A549 (cell line): ENCODE data around the gene USP34. TPM values are rescaled to one million over a fixed set of nuclear protein-coding genes. Genes with fewer than 3 reads are reported as not detected.
A peak's percentile ranks its signal among the peaks of the same experiment; 100 is the strongest.
"Not testable (repeated sequence)": the region's sequence is repeated elsewhere in the genome, so short reads cannot be mapped to it uniquely, and the experiment has no call there.

Source experiments
- ATAC-seq, 2 experiments: fragments of 200-7000 bp in 1 of 2; fragments of >200 bp in 1 of 2; cut with Nextera tagmentation in 1 of 2; cut with Tn5 transposase in 1 of 2; 3 replicates each; pipeline versions ENCODE4 v1.8.0 to v1.9.1; 2018 to 2020; ENCODE audit warnings: mild to moderate bottlenecking in 1 of 2, moderate library complexity in 1 of 2
- CTCF ChIA-PET: fragments of 300-600 bp; sonication (Branson Sonifier 250); formaldehyde crosslinking; extraction: SDS; loops from one replicate; lab custom pipeline; 2021; ENCODE audit warnings: antibody characterized with exemption, inconsistent platforms; lab: Yijun Ruan, JAX
- POLR2A ChIA-PET: fragments of 350-600 bp; formaldehyde crosslinking; extraction: SDS; loops from one replicate; lab custom pipeline; 2021; ENCODE audit warnings: antibody characterized with exemption, inconsistent platforms; lab: Yijun Ruan, JAX
- DNase-seq, 2 experiments: peaks; one replicate each; pipeline versions ENCODE4 v3.0.0 to v3.0.0-alpha.2; 2011 to 2016; ENCODE audit warnings: low read depth in 1 of 2, low spot score in 1 of 2
- FAIRE-seq: peaks from 2 replicates; lab custom pipeline; 2011; peaks lifted over from hg19 to GRCh38; lab: Jason Lieb, UNC
- H3K27ac ChIP-seq, 2 experiments: fragments of >200 bp; sonication (Bioruptor Twin); formaldehyde crosslinking; 3 replicates each; pipeline ENCODE4 v1.5.1; 2016 to 2017
- H3K4me1 ChIP-seq: fragments of >200 bp; sonication (Bioruptor Twin); formaldehyde crosslinking; 3 replicates; pipeline ENCODE4 v1.6.1; 2016
- H3K4me2 ChIP-seq: fragments of >200 bp; sonication (Bioruptor Twin); formaldehyde crosslinking; 3 replicates; pipeline ENCODE4 v1.6.1; 2016
- H3K4me3 ChIP-seq: fragments of >200 bp; sonication (Bioruptor Twin); formaldehyde crosslinking; 3 replicates; pipeline ENCODE4 v1.5.1; 2016
- H3K9me3 ChIP-seq: fragments of >200 bp; sonication (Bioruptor Twin); formaldehyde crosslinking; 3 replicates; pipeline ENCODE4 v1.6.1; 2016
- CBX8 ChIP-seq: fragments of 200-600 bp; sonication (generic); IDR thresholded peaks from 2 replicates; pipeline ENCODE4 v1.6.1; 2016
- CHD2 ChIP-seq: fragments of 150-350 bp; IDR thresholded peaks from 2 replicates; pipeline ENCODE4 v1.6.1; 2014; ENCODE audit warnings: low read length; ENCODE audit not compliant: partially characterized antibody
- CHD4 ChIP-seq: fragments of 200-600 bp; sonication (generic); IDR thresholded peaks from 2 replicates; pipeline ENCODE4 v1.6.1; 2016; ENCODE audit warnings: antibody characterized with exemption, mild to moderate bottlenecking, borderline replicate concordance
- E2F6 ChIP-seq: IDR thresholded peaks from 2 replicates; pipeline ENCODE4 v1.6.1; 2012; ENCODE audit warnings: low read depth, borderline replicate concordance
- EHF ChIP-seq: fragments of 250-450 bp; sonication (Bioruptor Pico); IDR thresholded peaks from 2 replicates; pipeline ENCODE4 v1.5.0; 2020; ENCODE audit warnings: mild to moderate bottlenecking
- ELK1 ChIP-seq: fragments of 150-350 bp; IDR thresholded peaks from 2 replicates; pipeline ENCODE4 v1.6.1; 2014; ENCODE audit warnings: low read depth, mild to moderate bottlenecking, low read length
- EP300 ChIP-seq, 2 experiments: fragments of >200 bp; sonication (Bioruptor Twin); formaldehyde crosslinking; IDR thresholded peaks; 2 replicates in 1 of 2; 3 replicates in 1 of 2; pipeline ENCODE4 v1.6.1; 2016 to 2017
- ESRRA ChIP-seq: fragments of 150-350 bp; IDR thresholded peaks from 2 replicates; pipeline ENCODE4 v1.6.1; 2014; ENCODE audit warnings: mild to moderate bottlenecking, low read length, borderline replicate concordance
- FOSL2 ChIP-seq, 2 experiments: fragments of 450-650 bp in 1 of 2; fragments of >200 bp in 1 of 2; sonication (Bioruptor Twin) in 1 of 2; formaldehyde crosslinking; IDR thresholded peaks; 2 replicates each; pipeline versions ENCODE4 v1.5.0 to v1.6.1; 2016 to 2020; ENCODE audit warnings: mild to moderate bottlenecking in 1 of 2, moderate library complexity in 1 of 2
- HMGXB4 ChIP-seq: fragments of 250-450 bp; sonication (Bioruptor Pico); IDR thresholded peaks from 2 replicates; pipeline ENCODE4 v1.5.0; 2021; ENCODE audit warnings: mild to moderate bottlenecking, moderate library complexity, borderline replicate concordance
- HOXB5 ChIP-seq: fragments of 250-450 bp; sonication (Bioruptor Pico); IDR thresholded peaks from 2 replicates; pipeline ENCODE4 v1.5.0; 2020; ENCODE audit warnings: mild to moderate bottlenecking, moderate library complexity
- JUN ChIP-seq, 2 experiments: fragments of >200 bp; sonication (Bioruptor Twin); formaldehyde crosslinking; IDR thresholded peaks; 2 replicates in 1 of 2; 3 replicates in 1 of 2; pipeline ENCODE4 v1.6.1; 2016 to 2017
- KDM1A ChIP-seq: fragments of 200-600 bp; sonication (generic); IDR thresholded peaks from 2 replicates; pipeline ENCODE4 v1.6.1; 2016; ENCODE audit warnings: low read depth, mild to moderate bottlenecking
- KDM5A ChIP-seq: fragments of 200-600 bp; sonication (generic); IDR thresholded peaks from 2 replicates; pipeline ENCODE4 v1.6.1; 2016; ENCODE audit warnings: antibody characterized with exemption, mild to moderate bottlenecking
- MAX ChIP-seq: IDR thresholded peaks from 2 replicates; pipeline ENCODE4 v1.6.1; 2012
- MYC ChIP-seq: IDR thresholded peaks from 2 replicates; pipeline ENCODE4 v1.6.1; 2012; ENCODE audit warnings: mild to moderate bottlenecking, inconsistent platforms, low read length, improper control_type of control experiment, borderline replicate concordance
- NFE2L2 ChIP-seq: fragments of 150-350 bp; conservative IDR thresholded peaks from 2 replicates; pipeline ENCODE4 v1.6.1; 2014; ENCODE audit warnings: low read length
- NPAS2 ChIP-seq: fragments of 250-450 bp; sonication (Bioruptor Pico); IDR thresholded peaks from 2 replicates; pipeline ENCODE4 v1.8.0; 2022; ENCODE audit warnings: mild to moderate bottlenecking, moderate library complexity, borderline replicate concordance
- POLR2A ChIP-seq: IDR thresholded peaks from 2 replicates; pipeline ENCODE4 v1.6.1; 2012; ENCODE audit warnings: mild to moderate bottlenecking, low read length
- RARB ChIP-seq: fragments of 250-450 bp; sonication (Bioruptor Pico); IDR thresholded peaks from 2 replicates; pipeline ENCODE4 v1.8.0; 2021; ENCODE audit warnings: mild to moderate bottlenecking, moderate library complexity
- RFX5 ChIP-seq: fragments of 450-650 bp; IDR thresholded peaks from 2 replicates; pipeline ENCODE4 v1.7.1; 2014; ENCODE audit warnings: antibody characterized with exemption, mild to moderate bottlenecking, moderate library complexity
- SREBF2 ChIP-seq: fragments of 450-650 bp; IDR thresholded peaks from 2 replicates; pipeline ENCODE4 v1.6.1; 2014; ENCODE audit warnings: mild to moderate bottlenecking, moderate library complexity
- TFCP2L1 ChIP-seq: fragments of 250-450 bp; sonication (Bioruptor Pico); IDR thresholded peaks from 2 replicates; pipeline ENCODE4 v1.5.0; 2021; ENCODE audit warnings: mild to moderate bottlenecking
- USF2 ChIP-seq: fragments of 450-650 bp; IDR thresholded peaks from 2 replicates; pipeline ENCODE4 v1.6.1; 2014; ENCODE audit warnings: antibody characterized with exemption
- WGBS: methylation state at CpG from one replicate; pipeline ENCODE4 v1.1.6; 2017; ENCODE audit errors: missing lambda C conversion rate; 5-methylcytosine and 5-hydroxymethylcytosine counted together
- polyA plus RNA-seq, 4 experiments: library from polyadenylated mRNA; depleted of rRNA in 3 of 4; stranded (reverse); fragments of >200 nt; fragmentation: RNase III in 1 of 4; extraction: RNeasy Plus Mini Kit Qiagen cat#74134 plus additional on column Dnase treatment in 1 of 4; gene quantifications; 2 replicates in 3 of 4; 3 replicates in 1 of 4; pipeline ENCODE4 v1.2.3, GENCODE V29; 2011 to 2017
- TF ChIP-seq, protein P1 (sequence below): fragments of >200 bp; sonication (Bioruptor Twin); formaldehyde crosslinking; IDR thresholded peaks from 2 replicates; pipeline ENCODE4 v1.6.1; 2016
- TF ChIP-seq, protein P2 (sequence below): IDR thresholded peaks from 2 replicates; pipeline ENCODE4 v1.6.1; 2012

USP34 gene
- polyA plus RNA-seq, 2 of the 4 experiments (the other 2 are of a cell fraction), result 47.7 to 132 TPM

- H3K4me3 ChIP-seq, result peak overlapping the region; percentile 72
- DNase-seq, result no peak
- no peak for FAIRE-seq
- TF ChIP-seq RARB (CRISPR knock-in tag) (no peak), POLR2A (no peak), MYC (no peak), MAX (no peak), TFCP2L1 (CRISPR knock-in tag) (no peak), SREBF2 (no peak), CHD4 (no peak), ESRRA (no peak), EP300 (IDR thresholded peaks at IDR 0.05) (no peak), KDM1A (no peak), FOSL2 (IDR thresholded peaks at IDR 0.05) (no peak), FOSL2 (CRISPR knock-in tag; IDR thresholded peaks at IDR 0.05) (no peak), CBX8 (no peak), JUN (IDR thresholded peaks at IDR 0.05) (no peak), E2F6 (no peak), KDM5A (no peak), HOXB5 (CRISPR knock-in tag) (no peak)
- peaks cover 48% of the 10 kb centered on the region for H3K4me1 ChIP-seq
- POLR2A ChIA-PET, result no interaction called here
- no peak for ATAC-seq
- H3K27ac ChIP-seq, result peak overlapping the region; percentile 93 to 96
- WGBS, result 4% methylated on average over 8 of the region's 8 CpGs
- H3K4me2 ChIP-seq, result peak overlapping the region; percentile 79
- CTCF ChIA-PET, result interaction anchor here (0.6 to 1.1 kb wide), 2 partner anchors 43 to 191 kb away, joined by 3 to 4 read pairs; no protein-coding TSS in a partner anchor
- H3K9me3 ChIP-seq, result no peaks in the 10 kb centered on the region
Measured at GRCh38 chr2:61469424-61470121, 1.3 kb downstream of the USP34 start.

DNA sequence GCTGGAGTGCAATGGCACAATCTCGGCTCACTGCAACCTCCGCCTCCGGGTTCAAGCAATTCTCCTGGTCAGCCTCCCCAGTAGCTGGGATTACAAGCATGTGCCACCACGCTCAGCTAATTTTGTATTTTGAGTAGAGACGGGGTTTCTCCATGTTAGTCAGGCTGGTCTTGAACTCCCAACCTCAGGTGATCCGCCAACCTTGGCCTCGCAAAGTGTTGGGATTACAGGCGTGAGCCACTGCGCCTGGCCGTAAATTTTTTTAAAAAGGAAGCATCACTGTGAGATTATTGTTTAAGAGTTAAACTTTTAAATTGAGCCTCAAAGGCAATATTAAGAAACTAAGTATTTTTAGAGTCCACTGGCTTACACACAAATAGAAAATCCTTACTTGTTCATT is 2.7 kb downstream of the USP34 start:
- H3K4me2 ChIP-seq, result peak overlapping the region; percentile 79
- DNase-seq, POLR2A ChIA-PET, ATAC-seq, H3K4me3 ChIP-seq, H3K9me3 ChIP-seq, FAIRE-seq: not testable (repeated sequence)
- peaks cover 59% of the 10 kb centered on the region for H3K4me1 ChIP-seq
- WGBS, result 96% methylated on average over 10 of the region's 10 CpGs
- CTCF ChIA-PET, result interaction anchor here (0.9 to 1.1 kb wide), 2 partner anchors 8 to 42 kb away, joined by 4 to 5 read pairs; no protein-coding TSS in a partner anchor
- H3K27ac ChIP-seq, result peak overlapping the region in 1 of 2 experiments; percentile 12; a peak in 1 of 6 replicates

DNA sequence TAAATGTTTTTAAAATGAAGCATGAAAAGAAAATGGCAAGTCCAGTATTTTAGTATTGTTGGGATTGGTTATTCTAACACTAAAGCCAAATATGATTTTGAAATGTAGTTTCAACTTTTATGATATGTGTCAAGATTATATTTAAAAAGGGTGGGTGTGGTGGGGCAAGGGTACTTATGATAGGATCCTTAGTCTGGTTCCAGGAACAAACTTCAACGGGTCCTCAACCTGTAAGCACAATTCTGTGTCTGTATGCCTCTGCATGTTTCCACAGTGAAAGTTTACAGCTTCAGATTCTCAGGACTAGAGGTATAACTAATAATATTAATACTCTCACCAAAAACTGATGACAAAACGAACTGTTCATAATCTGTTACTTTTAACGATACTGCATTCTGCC is 5.8 kb downstream of the USP34 start:
- ChIA-PET POLR2A (interaction anchor here (0.6 kb wide), 1 partner anchor 80 kb away, joined by 3 read pairs; no protein-coding TSS in a partner anchor), CTCF (interaction anchor here (1.5 to 2.8 kb wide), 2 partner anchors 11 to 39 kb away, joined by 5 to 10 read pairs; no protein-coding TSS in a partner anchor)
- WGBS, result 65% methylated on average over 3 of the region's 3 CpGs
- Histone ChIP-seq H3K4me1 (peaks cover 67% of the 10 kb centered on the region), H3K4me2 (peak overlapping the region; percentile 60), H3K27ac (peak overlapping the region; percentile 55 to 82), H3K9me3 (no peaks in the 10 kb centered on the region), H3K4me3 (no peak overlapping the region)
- no peak for FAIRE-seq
- no peak for ATAC-seq
- no peak for TF ChIP-seq CHD2
- TF ChIP-seq RARB (CRISPR knock-in tag), result no peak
- TF ChIP-seq NFE2L2, result no peak
- no peak for TF ChIP-seq KDM5A
- TF ChIP-seq FOSL2 (IDR thresholded peaks at IDR 0.05), result no peak
- no peak for TF ChIP-seq FOSL2 (CRISPR knock-in tag; IDR thresholded peaks at IDR 0.05)
- TF ChIP-seq, protein P1, sequence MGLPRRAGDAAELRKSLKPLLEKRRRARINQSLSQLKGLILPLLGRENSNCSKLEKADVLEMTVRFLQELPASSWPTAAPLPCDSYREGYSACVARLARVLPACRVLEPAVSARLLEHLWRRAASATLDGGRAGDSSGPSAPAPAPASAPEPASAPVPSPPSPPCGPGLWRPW, result no peak
- no peak for TF ChIP-seq JUN (IDR thresholded peaks at IDR 0.05)
- TF ChIP-seq EHF, result no peak
- TF ChIP-seq NPAS2 (CRISPR knock-in tag), result no peak
- no peak for TF ChIP-seq CBX8
- no peak for TF ChIP-seq SREBF2
- TF ChIP-seq USF2, result no peak
- TF ChIP-seq HMGXB4 (CRISPR knock-in tag), result no peak
- TF ChIP-seq EP300 (IDR thresholded peaks at IDR 0.05), result no peak
- no peak for TF ChIP-seq ELK1
- TF ChIP-seq RFX5, result no peak
- TF ChIP-seq, protein P2, sequence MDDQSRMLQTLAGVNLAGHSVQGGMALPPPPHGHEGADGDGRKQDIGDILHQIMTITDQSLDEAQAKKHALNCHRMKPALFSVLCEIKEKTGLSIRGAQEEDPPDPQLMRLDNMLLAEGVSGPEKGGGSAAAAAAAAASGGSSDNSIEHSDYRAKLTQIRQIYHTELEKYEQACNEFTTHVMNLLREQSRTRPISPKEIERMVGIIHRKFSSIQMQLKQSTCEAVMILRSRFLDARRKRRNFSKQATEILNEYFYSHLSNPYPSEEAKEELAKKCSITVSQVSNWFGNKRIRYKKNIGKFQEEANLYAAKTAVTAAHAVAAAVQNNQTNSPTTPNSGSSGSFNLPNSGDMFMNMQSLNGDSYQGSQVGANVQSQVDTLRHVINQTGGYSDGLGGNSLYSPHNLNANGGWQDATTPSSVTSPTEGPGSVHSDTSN, result no peak
- no peak for DNase-seq
